HepG2 (cell line): ENCODE results near the gene JPT1. TPM values are rescaled to one million over a fixed set of nuclear protein-coding genes. Genes with fewer than 3 reads are reported as not detected.
A peak's percentile ranks its signal among the peaks of the same experiment; 100 is the strongest.

Experiments used
- BRD4 ChIP-seq: sonication (generic); formaldehyde crosslinking; IDR thresholded peaks from 2 replicates; pipeline ENCODE4 v1.4.0; 2020; ENCODE audit warnings: missing genetic modification reagents
- HNRNPK ChIP-seq: fragments of 200-400 bp; formaldehyde crosslinking; IDR thresholded peaks from 2 replicates; pipeline ENCODE4 v1.6.1; 2018; ENCODE audit warnings: low read length, low read depth, moderate library complexity, mild to moderate bottlenecking; ENCODE audit not compliant: poor library complexity, severe bottlenecking
- HOXA3 ChIP-seq: sonication (generic); formaldehyde crosslinking; IDR thresholded peaks from 2 replicates; pipeline ENCODE4 v1.5.0; 2020; ENCODE audit warnings: missing genetic modification reagents
- KAT8 ChIP-seq: IDR thresholded peaks from 2 replicates; pipeline ENCODE4 v1.6.1; 2016; ENCODE audit warnings: missing genetic modification reagents, missing compliant biosample characterization
- KLF12 ChIP-seq: sonication (generic); formaldehyde crosslinking; IDR thresholded peaks from 2 replicates; pipeline ENCODE4 v1.4.0; 2020; ENCODE audit warnings: missing genetic modification reagents, borderline replicate concordance
- PITX1 ChIP-seq: sonication (generic); formaldehyde crosslinking; IDR thresholded peaks from 2 replicates; pipeline ENCODE4 v1.5.1; 2020; ENCODE audit warnings: mild to moderate bottlenecking, missing genetic modification reagents
- RBFOX2 ChIP-seq: fragments of 200-400 bp; formaldehyde crosslinking; IDR thresholded peaks from 2 replicates; pipeline ENCODE4 v1.6.1; 2017; ENCODE audit warnings: low read depth, mild to moderate bottlenecking, low read length
- REL ChIP-seq: sonication (generic); formaldehyde crosslinking; conservative IDR thresholded peaks from 2 replicates; pipeline ENCODE4 v1.8.0; 2022; ENCODE audit warnings: mild to moderate bottlenecking, missing genetic modification reagents, moderate library complexity
- RFX1 ChIP-seq: fragments of 450-650 bp; IDR thresholded peaks from 2 replicates; pipeline ENCODE4 v1.6.1; 2017
- SOX6 ChIP-seq, 2 experiments: fragments of 450-650 bp in 1 of 2; sonication (generic) in 1 of 2; formaldehyde crosslinking in 1 of 2; IDR thresholded peaks; 2 replicates each; pipeline versions ENCODE4 v1.4.0 to v1.6.1; 2017 to 2020; ENCODE audit warnings: antibody characterized with exemption in 1 of 2, mild to moderate bottlenecking in 1 of 2, missing genetic modification reagents in 1 of 2
- SP4 ChIP-seq: sonication (generic); formaldehyde crosslinking; IDR thresholded peaks from 2 replicates; pipeline ENCODE4 v1.8.1; 2023; ENCODE audit warnings: mild to moderate bottlenecking, missing genetic modification reagents
- ZEB1 ChIP-seq: IDR thresholded peaks from 2 replicates; pipeline ENCODE4 v1.6.1; 2012; ENCODE audit warnings: mild to moderate bottlenecking, low read depth, inconsistent platforms; ENCODE audit not compliant: insufficient replicate concordance
- ZNF225 ChIP-seq: sonication (generic); formaldehyde crosslinking; IDR thresholded peaks from 2 replicates; pipeline ENCODE4 v1.4.0; 2020; ENCODE audit warnings: mild to moderate bottlenecking, missing genetic modification reagents
- ZNF232 ChIP-seq: sonication (generic); formaldehyde crosslinking; IDR thresholded peaks from 2 replicates; pipeline ENCODE4 v1.4.0; 2020; ENCODE audit warnings: missing genetic modification reagents, borderline replicate concordance
- ZNF251 ChIP-seq: sonication (generic); formaldehyde crosslinking; IDR thresholded peaks from 2 replicates; pipeline ENCODE4 v1.9.0; 2021; ENCODE audit warnings: mild to moderate bottlenecking, missing genetic modification reagents
- ZNF350 ChIP-seq: sonication (generic); formaldehyde crosslinking; IDR thresholded peaks from 2 replicates; pipeline ENCODE4 v1.4.0; 2020; ENCODE audit warnings: mild to moderate bottlenecking, low read depth, missing genetic modification reagents, borderline replicate concordance
- ZNF546 ChIP-seq: sonication (generic); formaldehyde crosslinking; conservative IDR thresholded peaks from 2 replicates; pipeline ENCODE4 v1.8.1; 2023; ENCODE audit warnings: mild to moderate bottlenecking, missing genetic modification reagents
- ZNF570 ChIP-seq: sonication (generic); formaldehyde crosslinking; IDR thresholded peaks from 2 replicates; pipeline ENCODE4 v1.4.0; 2020; ENCODE audit warnings: mild to moderate bottlenecking, missing genetic modification reagents, borderline replicate concordance
- ZZZ3 ChIP-seq: sonication (generic); formaldehyde crosslinking; IDR thresholded peaks from 2 replicates; pipeline ENCODE4 v1.4.0; 2020; ENCODE audit warnings: missing genetic modification reagents, mild to moderate bottlenecking, borderline replicate concordance
- polyA plus RNA-seq, 8 experiments: library from polyadenylated mRNA; depleted of rRNA in 3 of 8; stranded (reverse) in 7 of 8; unstranded in 1 of 8; fragments of >200 nt; fragmentation: Illumina TruSeq in 4 of 8; extraction: Trizol in 4 of 8; gene quantifications; 2 replicates each; pipeline versions ENCODE4 v1.2.1 to v1.2.3, GENCODE V29; 2011 to 2016; ENCODE audit warnings: low read depth in 4 of 8, missing spikeins in 1 of 8, mixed read lengths in 1 of 8; ENCODE audit not compliant: insufficient read depth in 1 of 8
- total RNA-seq, 5 experiments: library from RNA; depleted of rRNA; stranded (reverse); fragments of >200 nt; fragmentation: Illumina TruSeq; extraction: Trizol; gene quantifications; 2 replicates each; pipeline ENCODE4 v1.2.3, GENCODE V29; 2016; ENCODE audit warnings: low read depth in 1 of 5
- TF ChIP-seq, protein P1 (sequence below): IDR thresholded peaks from 2 replicates; pipeline ENCODE4 v1.6.1; 2018; ENCODE audit warnings: missing genetic modification reagents, mild to moderate bottlenecking, missing compliant biosample characterization
- TF ChIP-seq, protein P2 (sequence below): sonication (generic); formaldehyde crosslinking; conservative IDR thresholded peaks from 2 replicates; pipeline ENCODE4 v1.8.0; 2022; ENCODE audit warnings: mild to moderate bottlenecking, moderate library complexity, missing genetic modification reagents

JPT1 gene
- total and polyA plus RNA-seq, 2 of the 13 experiments (the other 11 are each of a cell fraction or from before 2014, with no cell fraction given), result 43.3 to 256 TPM

DNA sequence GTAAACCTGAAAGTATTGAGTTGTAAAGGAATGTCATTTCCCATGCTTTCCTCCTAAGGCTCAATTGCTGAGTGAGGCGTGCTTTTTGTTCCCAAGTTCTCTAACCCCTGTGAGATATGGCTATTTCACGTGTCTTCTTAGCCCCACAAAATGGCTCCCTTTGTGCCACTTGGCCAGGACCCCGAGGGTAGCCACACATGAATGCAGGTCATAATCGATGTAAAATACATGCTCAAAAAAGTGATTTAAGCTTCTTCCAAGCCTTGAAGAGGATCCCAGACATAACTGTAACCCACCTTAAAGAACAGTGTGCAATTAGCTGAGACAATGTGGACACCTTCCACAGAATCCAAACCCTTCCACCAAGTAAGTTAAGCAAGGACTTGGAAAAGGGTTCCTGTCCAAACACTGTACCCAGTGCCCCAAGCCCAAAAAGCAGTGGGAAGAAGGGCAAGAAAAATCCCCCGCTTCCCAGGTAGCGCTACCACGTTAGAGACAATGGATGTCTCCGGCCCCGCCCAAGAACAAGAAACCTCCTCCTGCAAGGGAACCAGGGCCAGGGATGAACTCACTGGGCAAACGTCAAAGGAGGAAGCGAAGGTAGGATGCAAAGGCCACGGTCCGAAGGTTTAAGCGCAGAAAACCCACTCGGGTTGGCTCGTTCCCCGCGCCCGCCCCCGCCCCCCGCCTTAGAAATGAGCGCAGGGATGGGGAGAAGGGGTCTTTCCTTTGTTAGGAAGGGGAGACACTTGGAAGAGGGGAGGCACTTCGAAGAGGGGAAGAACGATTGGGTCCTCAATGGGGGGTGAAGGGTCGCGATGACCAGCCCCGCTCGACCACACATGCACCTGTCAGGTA lies 1.2 kb downstream of the JPT1 start (continued):
- TF ChIP-seq REL (CRISPR knock-in tag), result 0 out of 2 replicates have a peak, but pooled peaks have one; percentile 10
- TF ChIP-seq KLF12 (CRISPR knock-in tag), result peak; percentile 15; the same call in 1 of the 2 replicates
- TF ChIP-seq BRD4 (CRISPR knock-in tag), result no peak
- TF ChIP-seq ZNF546 (CRISPR knock-in tag), result no peak
- TF ChIP-seq ZNF251 (CRISPR knock-in tag), result no peak
- TF ChIP-seq SOX6 (IDR thresholded peaks at IDR 0.05), result no peak
- peak; percentile 37; the same call in 1 of the 2 replicates for TF ChIP-seq SOX6 (CRISPR knock-in tag; IDR thresholded peaks at IDR 0.05)
- TF ChIP-seq, protein P1, sequence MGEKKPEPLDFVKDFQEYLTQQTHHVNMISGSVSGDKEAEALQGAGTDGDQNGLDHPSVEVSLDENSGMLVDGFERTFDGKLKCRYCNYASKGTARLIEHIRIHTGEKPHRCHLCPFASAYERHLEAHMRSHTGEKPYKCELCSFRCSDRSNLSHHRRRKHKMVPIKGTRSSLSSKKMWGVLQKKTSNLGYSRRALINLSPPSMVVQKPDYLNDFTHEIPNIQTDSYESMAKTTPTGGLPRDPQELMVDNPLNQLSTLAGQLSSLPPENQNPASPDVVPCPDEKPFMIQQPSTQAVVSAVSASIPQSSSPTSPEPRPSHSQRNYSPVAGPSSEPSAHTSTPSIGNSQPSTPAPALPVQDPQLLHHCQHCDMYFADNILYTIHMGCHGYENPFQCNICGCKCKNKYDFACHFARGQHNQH (CRISPR knock-in tag), result no peak
- TF ChIP-seq ZEB1, result peak; percentile 60
- TF ChIP-seq, protein P2, sequence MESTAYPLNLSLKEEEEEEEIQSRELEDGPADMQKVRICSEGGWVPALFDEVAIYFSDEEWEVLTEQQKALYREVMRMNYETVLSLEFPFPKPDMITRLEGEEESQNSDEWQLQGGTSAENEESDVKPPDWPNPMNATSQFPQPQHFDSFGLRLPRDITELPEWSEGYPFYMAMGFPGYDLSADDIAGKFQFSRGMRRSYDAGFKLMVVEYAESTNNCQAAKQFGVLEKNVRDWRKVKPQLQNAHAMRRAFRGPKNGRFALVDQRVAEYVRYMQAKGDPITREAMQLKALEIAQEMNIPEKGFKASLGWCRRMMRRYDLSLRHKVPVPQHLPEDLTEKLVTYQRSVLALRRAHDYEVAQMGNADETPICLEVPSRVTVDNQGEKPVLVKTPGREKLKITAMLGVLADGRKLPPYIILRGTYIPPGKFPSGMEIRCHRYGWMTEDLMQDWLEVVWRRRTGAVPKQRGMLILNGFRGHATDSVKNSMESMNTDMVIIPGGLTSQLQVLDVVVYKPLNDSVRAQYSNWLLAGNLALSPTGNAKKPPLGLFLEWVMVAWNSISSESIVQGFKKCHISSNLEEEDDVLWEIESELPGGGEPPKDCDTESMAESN (CRISPR knock-in tag), result 0 out of 2 replicates have a peak, but pooled peaks have one; percentile 45
- no peak; the same call in 1 of the 2 replicates for TF ChIP-seq PITX1 (CRISPR knock-in tag)
- no peak for TF ChIP-seq ZNF232
- no peak for TF ChIP-seq RFX1
- TF ChIP-seq KAT8 (CRISPR knock-in tag), result peak; percentile 42; the same call in 1 of the 2 replicates
- TF ChIP-seq HOXA3, result peak; percentile 24; the same call in 1 of the 2 replicates
- TF ChIP-seq HNRNPK, result no peak
- 0 out of 2 replicates have a peak, but pooled peaks have one; percentile 47 for TF ChIP-seq ZNF225 (CRISPR knock-in tag)
- 0 out of 2 replicates have a peak, but pooled peaks have one; percentile 45 for TF ChIP-seq ZZZ3
- TF ChIP-seq SP4, result no peak
- no peak for TF ChIP-seq ZNF570
- TF ChIP-seq RBFOX2, result 0 out of 2 replicates have a peak, but pooled peaks have one; percentile 28
- TF ChIP-seq ZNF350 (CRISPR knock-in tag), result 0 out of 2 replicates have a peak, but pooled peaks have one; percentile 36
